Measurements from ENCODE around the gene ARHGDIB.

Gene ARHGDIB

DNA sequence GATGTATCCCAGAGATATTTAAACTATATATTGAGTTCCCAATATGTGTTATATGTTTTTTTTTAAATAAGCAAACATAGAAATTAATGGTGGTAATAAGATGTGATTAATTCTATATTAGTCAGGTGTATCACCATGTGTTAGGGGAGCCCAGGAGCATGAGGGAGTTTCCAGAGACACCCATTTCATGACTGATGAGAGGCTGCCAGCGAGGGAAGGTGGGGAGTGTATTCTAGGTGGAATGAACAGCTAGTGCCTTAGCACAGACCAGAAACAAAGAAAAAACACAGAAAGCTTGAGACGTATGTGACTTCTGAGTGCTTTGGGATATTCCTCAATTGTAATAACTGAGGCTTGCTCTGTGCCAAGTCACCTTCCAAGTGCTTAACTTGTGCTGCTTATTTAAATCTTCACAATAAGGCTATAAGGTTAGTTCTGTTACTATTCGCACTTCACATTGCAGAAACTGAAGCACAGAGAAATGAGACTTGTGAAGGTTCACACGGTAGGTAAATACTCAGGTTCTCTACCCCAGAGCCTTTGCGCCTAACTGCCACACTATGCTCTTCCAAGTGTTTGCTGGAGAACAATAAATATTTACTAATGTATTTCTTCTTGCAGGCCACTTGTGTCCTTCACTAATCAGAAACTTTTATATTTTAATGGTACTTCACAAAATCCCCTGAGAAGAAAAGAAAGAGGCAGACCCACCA lies 57.9 kb downstream of the ARHGDIB start:
- no peak overlapping the region for H3K4me3 ChIP-seq (ENCODE audit: low read length)
- no peak for DNase-seq (ENCODE audit: low read depth)
- TF ChIP-seq CTCF (conservative IDR thresholded peaks at IDR 0.05; ENCODE audit: low read length), result no peak

- H3K4me3 ChIP-seq (ENCODE audit: low read length), result no peak overlapping the region
- TF ChIP-seq CTCF (conservative IDR thresholded peaks at IDR 0.05; ENCODE audit: low read length), result no peak
- DNase-seq (ENCODE audit: low read depth), result no peak
Measured at GRCh38 chr12:14902465-14902864, 58.9 kb downstream of the ARHGDIB start.

DNA sequence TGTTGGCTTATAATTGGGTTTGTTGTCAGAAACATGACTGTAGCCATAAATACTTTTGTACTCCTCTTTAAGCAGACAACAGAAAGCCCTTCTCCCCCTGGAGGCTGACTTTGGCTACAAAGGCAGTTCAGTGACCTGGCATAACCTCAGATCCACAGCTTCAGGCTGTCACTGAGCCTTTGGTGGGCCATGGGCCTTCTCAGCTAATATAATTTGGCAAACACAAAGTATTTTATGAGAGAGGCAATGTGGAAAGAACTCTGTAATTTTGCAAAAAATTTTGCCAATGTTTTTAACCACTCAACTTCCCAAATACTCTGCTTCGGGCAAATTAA lies 60.2 kb downstream of the ARHGDIB start:
- no peak overlapping the region for H3K4me3 ChIP-seq (ENCODE audit: low read length)
- DNase-seq (ENCODE audit: low read depth), result no peak
- no peak for TF ChIP-seq CTCF (conservative IDR thresholded peaks at IDR 0.05; ENCODE audit: low read length)

- no peak for TF ChIP-seq CTCF (conservative IDR thresholded peaks at IDR 0.05; ENCODE audit: low read length)
- no peak overlapping the region for H3K4me3 ChIP-seq (ENCODE audit: low read length)
- no peak for DNase-seq (ENCODE audit: low read depth)
Measured at GRCh38 chr12:14900521-14901227, 60.7 kb downstream of the ARHGDIB start.

- no peak for TF ChIP-seq CTCF (conservative IDR thresholded peaks at IDR 0.05; ENCODE audit: low read length)
- H3K4me3 ChIP-seq (ENCODE audit: low read length), result no peak overlapping the region
- DNase-seq (ENCODE audit: low read depth), result peak; percentile 67
Measured at GRCh38 chr12:14896521-14897169, 64.8 kb downstream of the ARHGDIB start.

- no peak for DNase-seq (ENCODE audit: low read depth)
- no peak for TF ChIP-seq CTCF (conservative IDR thresholded peaks at IDR 0.05; ENCODE audit: low read length)
- H3K4me3 ChIP-seq (ENCODE audit: low read length), result no peak overlapping the region
Measured at GRCh38 chr12:14893506-14894250, 67.7 kb downstream of the ARHGDIB start.

Measured in AG10803 (cell line).